DOHH2 (cell line): ENCODE results near the gene GAS2.

ENCODE experiments used
- H3F3A ChIP-seq: fragments of 200-600 bp; sonication (generic), shearing (Covaris generic); 2 replicates; pipeline ENCODE4 v1.6.0; 2016; ENCODE audit warnings: antibody characterized with exemption, mild to moderate bottlenecking; ENCODE audit not compliant: control insufficient read depth, insufficient read depth
- H3K27ac ChIP-seq: fragments of 200-600 bp; sonication (generic); 2 replicates; pipeline ENCODE4 v1.5.1; 2014; ENCODE audit warnings: low read depth, mild to moderate bottlenecking, low read length, moderate library complexity
- H3K27me3 ChIP-seq: fragments of 200-600 bp; sonication (generic); 2 replicates; pipeline ENCODE4 v1.6.1; 2014; ENCODE audit warnings: mild to moderate bottlenecking, low read length, mixed read lengths; ENCODE audit not compliant: control insufficient read depth
- H3K36me3 ChIP-seq: fragments of 200-600 bp; sonication (generic); 2 replicates; pipeline ENCODE4 v1.6.1; 2014; ENCODE audit warnings: mild to moderate bottlenecking, low read length, moderate library complexity, mixed read lengths; ENCODE audit not compliant: control insufficient read depth
- H3K4me1 ChIP-seq: fragments of 200-600 bp; sonication (generic); 2 replicates; pipeline ENCODE4 v1.6.1; 2014; ENCODE audit warnings: mild to moderate bottlenecking, low read length, mixed read lengths; ENCODE audit not compliant: control insufficient read depth
- H3K4me2 ChIP-seq: fragments of 200-600 bp; sonication (generic); 2 replicates; pipeline ENCODE4 v1.6.0; 2014; ENCODE audit warnings: mild to moderate bottlenecking, low read length, moderate library complexity
- H3K4me3 ChIP-seq: fragments of 200-600 bp; sonication (generic); 2 replicates; pipeline ENCODE4 v1.5.1; 2014; ENCODE audit warnings: mild to moderate bottlenecking, low read length, mixed read lengths
- H3K79me2 ChIP-seq: fragments of 200-600 bp; sonication (generic); 2 replicates; pipeline ENCODE4 v1.6.1; 2014; ENCODE audit warnings: mild to moderate bottlenecking, low read length, mixed read lengths; ENCODE audit not compliant: control insufficient read depth
- H3K9me2 ChIP-seq: fragments of 200-600 bp; sonication (generic); replicated peaks from 2 replicates; pipeline ENCODE4 v1.6.1; 2014; ENCODE audit warnings: mild to moderate bottlenecking, low read length, mixed read lengths; ENCODE audit not compliant: control insufficient read depth
- H3K9me3 ChIP-seq: fragments of 200-600 bp; sonication (generic); 2 replicates; pipeline ENCODE4 v1.6.1; 2014; ENCODE audit warnings: antibody characterized with exemption, low read length, mixed read lengths; ENCODE audit not compliant: control insufficient read depth, insufficient read depth
- H4K20me1 ChIP-seq: fragments of 200-600 bp; sonication (generic); 2 replicates; pipeline ENCODE4 v1.6.0; 2014; ENCODE audit warnings: low read depth, mild to moderate bottlenecking, antibody characterized with exemption, low read length, moderate library complexity; ENCODE audit not compliant: control insufficient read depth, insufficient read depth
- EZH2phosphoT487 ChIP-seq: fragments of 200-600 bp; sonication (generic); IDR thresholded peaks from 2 replicates; pipeline ENCODE4 v1.6.1; 2017; ENCODE audit warnings: borderline replicate concordance, mild to moderate bottlenecking, antibody characterized with exemption, low read length, moderate library complexity, mixed read lengths
- TF ChIP-seq, protein P1 (sequence below): fragments of 200-600 bp; sonication (generic); IDR thresholded peaks from one replicate; pipeline ENCODE4 v1.5.1; 2014; ENCODE audit warnings: antibody characterized with exemption, mild to moderate bottlenecking, low read depth, low read length; ENCODE audit not compliant: poor library complexity, severe bottlenecking

GAS2 gene

DNA sequence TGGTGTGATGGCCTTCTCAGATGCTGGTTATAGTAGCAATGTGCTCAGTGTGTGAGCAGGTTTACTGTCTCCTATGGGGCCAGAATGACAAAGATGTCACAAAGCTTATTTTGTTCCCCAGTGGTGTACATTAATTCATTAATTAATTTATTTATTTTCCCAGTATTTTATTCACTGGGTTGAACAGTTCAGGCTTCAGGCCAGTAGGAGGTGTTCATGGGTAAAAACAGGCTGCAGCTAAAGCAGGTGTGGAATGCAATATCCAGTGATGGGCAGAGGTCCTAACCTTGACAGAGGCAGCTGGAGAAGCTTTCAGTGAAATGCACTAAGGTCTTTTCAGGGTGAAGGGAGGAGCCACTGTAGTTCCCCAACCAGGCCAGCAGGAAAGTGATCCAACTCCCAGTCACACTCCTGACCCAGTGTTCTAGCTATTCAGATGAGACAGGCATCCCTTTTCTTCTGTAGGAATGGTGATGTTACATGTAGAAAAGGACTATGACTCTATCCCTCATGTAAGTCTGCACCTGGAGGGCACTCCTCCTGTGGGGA is 33.0 kb upstream of the GAS2 start:
- no peaks in the 10 kb centered on the region; the same call in 1 of the 2 replicates for H3K9me2 ChIP-seq
- TF ChIP-seq EZH2phosphoT487: no peak
- TF ChIP-seq, protein P1, sequence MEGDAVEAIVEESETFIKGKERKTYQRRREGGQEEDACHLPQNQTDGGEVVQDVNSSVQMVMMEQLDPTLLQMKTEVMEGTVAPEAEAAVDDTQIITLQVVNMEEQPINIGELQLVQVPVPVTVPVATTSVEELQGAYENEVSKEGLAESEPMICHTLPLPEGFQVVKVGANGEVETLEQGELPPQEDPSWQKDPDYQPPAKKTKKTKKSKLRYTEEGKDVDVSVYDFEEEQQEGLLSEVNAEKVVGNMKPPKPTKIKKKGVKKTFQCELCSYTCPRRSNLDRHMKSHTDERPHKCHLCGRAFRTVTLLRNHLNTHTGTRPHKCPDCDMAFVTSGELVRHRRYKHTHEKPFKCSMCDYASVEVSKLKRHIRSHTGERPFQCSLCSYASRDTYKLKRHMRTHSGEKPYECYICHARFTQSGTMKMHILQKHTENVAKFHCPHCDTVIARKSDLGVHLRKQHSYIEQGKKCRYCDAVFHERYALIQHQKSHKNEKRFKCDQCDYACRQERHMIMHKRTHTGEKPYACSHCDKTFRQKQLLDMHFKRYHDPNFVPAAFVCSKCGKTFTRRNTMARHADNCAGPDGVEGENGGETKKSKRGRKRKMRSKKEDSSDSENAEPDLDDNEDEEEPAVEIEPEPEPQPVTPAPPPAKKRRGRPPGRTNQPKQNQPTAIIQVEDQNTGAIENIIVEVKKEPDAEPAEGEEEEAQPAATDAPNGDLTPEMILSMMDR: no peak
- H3K27ac ChIP-seq: no peak overlapping the region
- H3K36me3 ChIP-seq: no peaks in the 10 kb centered on the region
- no peaks in the 10 kb centered on the region for H3K4me1 ChIP-seq
- no peaks in the 10 kb centered on the region for H4K20me1 ChIP-seq
- H3K27me3 ChIP-seq: no peaks in the 10 kb centered on the region
- no peaks in the 10 kb centered on the region for H3K79me2 ChIP-seq
- H3K4me2 ChIP-seq: no peak overlapping the region
- H3F3A ChIP-seq: no peaks in the 10 kb centered on the region
- no peaks in the 10 kb centered on the region for H3K9me3 ChIP-seq
- no peak overlapping the region for H3K4me3 ChIP-seq

DNA sequence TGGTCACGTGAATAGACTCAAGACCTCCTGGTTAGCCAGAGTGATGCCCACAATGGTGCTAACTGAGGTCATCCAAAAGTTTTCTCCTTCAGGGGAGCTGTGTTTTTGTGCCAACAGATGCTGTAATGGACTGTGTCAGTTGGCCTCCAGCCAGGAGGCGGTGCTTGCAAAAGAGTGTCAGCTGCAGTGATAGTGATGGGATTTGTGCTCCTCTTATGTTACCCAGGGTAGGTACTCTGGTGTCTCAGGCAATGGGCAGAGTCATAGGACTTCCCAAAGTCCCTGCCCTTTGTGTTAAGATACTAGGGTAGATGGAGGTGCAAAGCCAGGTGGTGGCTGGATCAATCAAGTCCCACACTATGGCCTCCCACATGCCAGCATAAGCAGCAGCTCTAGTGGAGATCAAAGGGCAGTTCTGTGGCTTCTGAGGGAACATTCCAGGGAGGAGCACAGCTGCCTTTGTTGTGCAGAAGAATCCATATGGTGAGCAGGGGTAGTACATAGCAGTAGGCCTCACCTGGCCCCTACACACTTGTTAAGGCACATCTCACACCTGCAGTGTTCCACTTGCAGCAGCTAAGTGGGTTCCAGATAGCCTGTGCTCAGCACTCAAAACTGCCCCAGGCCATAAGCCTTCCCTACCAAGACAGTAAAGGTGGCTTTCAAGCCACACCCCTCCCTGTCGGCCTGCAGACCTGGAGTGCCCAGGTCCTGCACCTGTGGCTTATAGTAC is 31.3 kb upstream of the GAS2 start:
- H3K9me3 ChIP-seq: no peaks in the 10 kb centered on the region
- no peaks in the 10 kb centered on the region for H3K4me1 ChIP-seq
- no peak overlapping the region for H3K27ac ChIP-seq
- no peaks in the 10 kb centered on the region for H4K20me1 ChIP-seq
- TF ChIP-seq EZH2phosphoT487: no peak
- TF ChIP-seq, protein P1: no peak
- no peaks in the 10 kb centered on the region for H3F3A ChIP-seq
- no peaks in the 10 kb centered on the region for H3K27me3 ChIP-seq
- H3K4me3 ChIP-seq: no peak overlapping the region
- no peaks in the 10 kb centered on the region for H3K79me2 ChIP-seq
- H3K4me2 ChIP-seq: no peak overlapping the region
- H3K9me2 ChIP-seq: no peaks in the 10 kb centered on the region; the same call in 1 of the 2 replicates
- H3K36me3 ChIP-seq: no peaks in the 10 kb centered on the region

DNA sequence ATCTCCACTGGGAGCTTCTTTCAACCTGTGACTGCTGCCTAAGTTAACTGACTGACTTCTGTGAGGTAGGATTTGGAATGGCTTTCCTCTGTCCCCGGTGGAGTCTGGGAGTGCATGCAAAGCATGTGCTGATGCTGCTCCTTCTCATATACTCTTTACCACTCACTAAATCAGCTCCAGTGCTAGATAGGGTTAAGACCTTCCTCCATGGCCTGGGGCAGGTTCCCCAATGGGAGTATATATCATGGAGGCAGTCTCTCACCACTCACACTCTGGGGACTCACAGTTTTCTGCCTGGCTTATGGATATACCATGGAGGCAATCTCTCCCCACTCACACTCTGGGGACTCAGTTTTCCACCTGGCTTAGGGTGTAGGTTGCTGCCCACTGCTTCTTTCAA is 30.7 kb upstream of the GAS2 start:
- H3K4me1 ChIP-seq: no peaks in the 10 kb centered on the region
- H4K20me1 ChIP-seq: no peaks in the 10 kb centered on the region
- no peaks in the 10 kb centered on the region for H3K27me3 ChIP-seq
- H3K4me3 ChIP-seq: no peak overlapping the region
- H3K79me2 ChIP-seq: no peaks in the 10 kb centered on the region
- no peaks in the 10 kb centered on the region for H3K9me3 ChIP-seq
- no peaks in the 10 kb centered on the region; the same call in 1 of the 2 replicates for H3K9me2 ChIP-seq
- H3K27ac ChIP-seq: no peak overlapping the region
- no peaks in the 10 kb centered on the region for H3F3A ChIP-seq
- no peak overlapping the region for H3K4me2 ChIP-seq
- no peaks in the 10 kb centered on the region for H3K36me3 ChIP-seq
- TF ChIP-seq EZH2phosphoT487: no peak
- TF ChIP-seq, protein P1: no peak
